Astrocyte (in vitro differentiated cells and primary cell): ENCODE results near the gene DCUN1D1.

Experiments used
- EZH2 ChIP-seq: IDR thresholded peaks from 2 replicates; pipeline ENCODE4 v1.6.1; 2012; ENCODE audit warnings: mild to moderate bottlenecking, low read length, inconsistent platforms; ENCODE audit not compliant: insufficient read depth
- TF ChIP-seq, protein P1 (sequence below): IDR thresholded peaks from 2 replicates; pipeline ENCODE4 v1.5.1; 2011; ENCODE audit warnings: low read depth, mild to moderate bottlenecking, inconsistent platforms, low read length, moderate library complexity; ENCODE audit not compliant: insufficient read depth

GRCh38 chr3:182937293-182938051, 42.9 kb downstream of the DCUN1D1 start:
- TF ChIP-seq, protein P1, sequence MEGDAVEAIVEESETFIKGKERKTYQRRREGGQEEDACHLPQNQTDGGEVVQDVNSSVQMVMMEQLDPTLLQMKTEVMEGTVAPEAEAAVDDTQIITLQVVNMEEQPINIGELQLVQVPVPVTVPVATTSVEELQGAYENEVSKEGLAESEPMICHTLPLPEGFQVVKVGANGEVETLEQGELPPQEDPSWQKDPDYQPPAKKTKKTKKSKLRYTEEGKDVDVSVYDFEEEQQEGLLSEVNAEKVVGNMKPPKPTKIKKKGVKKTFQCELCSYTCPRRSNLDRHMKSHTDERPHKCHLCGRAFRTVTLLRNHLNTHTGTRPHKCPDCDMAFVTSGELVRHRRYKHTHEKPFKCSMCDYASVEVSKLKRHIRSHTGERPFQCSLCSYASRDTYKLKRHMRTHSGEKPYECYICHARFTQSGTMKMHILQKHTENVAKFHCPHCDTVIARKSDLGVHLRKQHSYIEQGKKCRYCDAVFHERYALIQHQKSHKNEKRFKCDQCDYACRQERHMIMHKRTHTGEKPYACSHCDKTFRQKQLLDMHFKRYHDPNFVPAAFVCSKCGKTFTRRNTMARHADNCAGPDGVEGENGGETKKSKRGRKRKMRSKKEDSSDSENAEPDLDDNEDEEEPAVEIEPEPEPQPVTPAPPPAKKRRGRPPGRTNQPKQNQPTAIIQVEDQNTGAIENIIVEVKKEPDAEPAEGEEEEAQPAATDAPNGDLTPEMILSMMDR, result no peak
- no peak for TF ChIP-seq EZH2
